ENCODE data around the gene TEAD1.

DNA sequence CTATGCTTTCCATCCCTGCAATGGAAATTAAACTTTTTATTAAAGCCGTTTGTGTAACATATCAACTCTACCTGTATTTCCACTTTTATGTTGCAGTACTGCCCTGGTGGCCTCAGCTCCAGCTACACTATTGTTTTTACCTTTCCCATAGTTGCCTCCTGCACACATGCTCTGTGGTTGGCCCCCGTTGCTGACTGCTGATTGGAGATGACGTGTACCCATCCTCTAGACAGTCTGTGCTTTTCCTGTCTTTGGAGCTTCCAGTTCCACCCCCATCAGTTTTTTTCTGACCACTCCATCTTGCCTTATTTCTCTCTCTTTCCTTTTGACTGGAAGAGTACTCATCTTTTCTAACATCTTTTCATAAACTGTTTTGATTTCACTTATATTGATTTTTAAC is 123.8 kb downstream of the TEAD1 start:
- no peak for TF ChIP-seq CAMTA2 (CRISPR knock-in tag; conservative IDR thresholded peaks at IDR 0.05)
- no peak for TF ChIP-seq ESRRA (IDR thresholded peaks at IDR 0.05; ENCODE audit: borderline replicate concordance, low read depth)
- TF ChIP-seq, protein P1, sequence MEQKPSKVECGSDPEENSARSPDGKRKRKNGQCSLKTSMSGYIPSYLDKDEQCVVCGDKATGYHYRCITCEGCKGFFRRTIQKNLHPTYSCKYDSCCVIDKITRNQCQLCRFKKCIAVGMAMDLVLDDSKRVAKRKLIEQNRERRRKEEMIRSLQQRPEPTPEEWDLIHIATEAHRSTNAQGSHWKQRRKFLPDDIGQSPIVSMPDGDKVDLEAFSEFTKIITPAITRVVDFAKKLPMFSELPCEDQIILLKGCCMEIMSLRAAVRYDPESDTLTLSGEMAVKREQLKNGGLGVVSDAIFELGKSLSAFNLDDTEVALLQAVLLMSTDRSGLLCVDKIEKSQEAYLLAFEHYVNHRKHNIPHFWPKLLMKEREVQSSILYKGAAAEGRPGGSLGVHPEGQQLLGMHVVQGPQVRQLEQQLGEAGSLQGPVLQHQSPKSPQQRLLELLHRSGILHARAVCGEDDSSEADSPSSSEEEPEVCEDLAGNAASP (IDR thresholded peaks at IDR 0.05) = no peak
- TF ChIP-seq STAT5A (IDR thresholded peaks at IDR 0.05; ENCODE audit: borderline replicate concordance, low read length) = no peak
- no peak for TF ChIP-seq PTRF (tag; IDR thresholded peaks at IDR 0.05)
- TF ChIP-seq TRIM24 (IDR thresholded peaks at IDR 0.05) = no peak
